Measurements from ENCODE around the gene PHACTR1. TPM values are rescaled to one million over a fixed set of nuclear protein-coding genes. Genes with fewer than 3 reads are reported as not detected.

The PHACTR1 gene
- total RNA-seq, 2 experiments from 2014 or later = 0.11 TPM; not detected in 1

DNA sequence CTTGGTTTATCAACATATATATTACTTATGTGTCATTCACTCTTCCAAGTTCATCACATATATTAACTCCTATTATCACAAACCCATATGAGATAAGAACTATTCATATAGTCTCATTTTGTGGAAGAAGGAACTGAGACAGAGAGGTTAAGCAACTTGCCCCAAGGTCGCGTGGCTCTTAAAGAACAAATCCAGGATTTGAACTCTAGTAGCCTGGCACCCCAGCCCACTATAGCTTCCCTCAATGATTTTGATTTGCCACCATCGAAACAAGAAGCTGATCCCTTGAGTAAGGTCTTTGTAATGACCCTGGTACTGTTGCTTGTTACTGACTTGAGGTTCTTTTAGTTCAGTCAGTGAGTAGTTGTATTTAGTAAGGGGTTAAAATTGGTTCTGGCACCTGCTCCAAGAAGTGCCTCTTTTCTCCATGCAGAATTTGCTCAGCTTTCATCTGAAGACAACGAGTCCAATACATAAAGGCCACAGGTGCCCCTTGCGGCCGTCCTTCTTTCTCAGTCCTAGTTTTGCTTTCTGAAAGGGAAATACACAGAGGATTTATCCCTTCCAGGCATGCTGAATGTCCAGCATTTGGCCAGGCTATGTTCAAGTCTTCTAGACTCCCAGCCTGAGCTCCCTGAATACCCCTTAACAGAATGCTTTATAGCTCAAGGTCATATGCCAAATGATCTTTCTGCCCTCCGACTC lies 358.7 kb downstream of the PHACTR1 start:
- DNase-seq (no peak), ATAC-seq (no peak)
- ChIA-PET CTCF (interaction anchor here (0.6 kb wide), 1 partner anchor 13 kb away, joined by 3 read pairs; no protein-coding TSS in a partner anchor), POLR2A (no interaction called here)
- Mint-ChIP-seq H3K27me3 (peaks cover 13% of the 10 kb centered on the region), H3K9me3 (no peaks in the 10 kb centered on the region), H3K27ac (no peak overlapping the region), H3K36me3 (ENCODE audit: low read depth) (no peaks in the 10 kb centered on the region), H3K4me3 (no peak overlapping the region), H3K4me1 (ENCODE audit: low read depth) (no peaks in the 10 kb centered on the region)
- intact Hi-C loops (cut with micrococcal nuclease) = no loop called here
- TF ChIP-seq, protein P1, sequence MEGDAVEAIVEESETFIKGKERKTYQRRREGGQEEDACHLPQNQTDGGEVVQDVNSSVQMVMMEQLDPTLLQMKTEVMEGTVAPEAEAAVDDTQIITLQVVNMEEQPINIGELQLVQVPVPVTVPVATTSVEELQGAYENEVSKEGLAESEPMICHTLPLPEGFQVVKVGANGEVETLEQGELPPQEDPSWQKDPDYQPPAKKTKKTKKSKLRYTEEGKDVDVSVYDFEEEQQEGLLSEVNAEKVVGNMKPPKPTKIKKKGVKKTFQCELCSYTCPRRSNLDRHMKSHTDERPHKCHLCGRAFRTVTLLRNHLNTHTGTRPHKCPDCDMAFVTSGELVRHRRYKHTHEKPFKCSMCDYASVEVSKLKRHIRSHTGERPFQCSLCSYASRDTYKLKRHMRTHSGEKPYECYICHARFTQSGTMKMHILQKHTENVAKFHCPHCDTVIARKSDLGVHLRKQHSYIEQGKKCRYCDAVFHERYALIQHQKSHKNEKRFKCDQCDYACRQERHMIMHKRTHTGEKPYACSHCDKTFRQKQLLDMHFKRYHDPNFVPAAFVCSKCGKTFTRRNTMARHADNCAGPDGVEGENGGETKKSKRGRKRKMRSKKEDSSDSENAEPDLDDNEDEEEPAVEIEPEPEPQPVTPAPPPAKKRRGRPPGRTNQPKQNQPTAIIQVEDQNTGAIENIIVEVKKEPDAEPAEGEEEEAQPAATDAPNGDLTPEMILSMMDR (IDR thresholded peaks at IDR 0.05) = no peak

DNA sequence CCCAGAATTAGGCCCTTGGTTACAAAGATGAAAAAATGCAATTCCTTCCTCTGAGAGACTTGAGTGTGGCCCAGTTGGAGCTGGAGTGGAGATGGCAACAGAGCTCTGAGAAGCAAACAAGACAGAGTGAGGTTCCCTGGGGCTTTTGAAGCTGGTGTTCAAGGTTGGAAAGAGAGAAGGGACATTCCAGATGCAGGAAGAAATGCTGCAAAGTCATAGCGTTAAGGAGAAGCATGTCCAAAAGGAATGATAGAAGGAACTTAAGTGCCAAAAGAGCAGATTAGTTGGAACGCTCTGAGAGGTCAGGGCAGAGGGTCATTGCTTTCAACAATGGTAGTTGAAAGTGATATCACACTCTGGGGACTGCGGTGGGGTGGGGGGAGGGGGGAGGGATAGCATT lies 360.0 kb downstream of the PHACTR1 start:
- TF ChIP-seq, protein P1 (IDR thresholded peaks at IDR 0.05) = no peak
- ATAC-seq = no peak
- no peak overlapping the region for H3K27ac Mint-ChIP-seq
- ChIA-PET CTCF (no interaction called here), POLR2A (interaction anchor here (0.8 kb wide), 1 partner anchor 15 kb away, joined by 3 read pairs; no protein-coding TSS in a partner anchor)
- intact Hi-C loops (cut with micrococcal nuclease) = no loop called here
- H3K4me1 Mint-ChIP-seq (ENCODE audit: low read depth) = no peaks in the 10 kb centered on the region
- no peaks in the 10 kb centered on the region for H3K9me3 Mint-ChIP-seq
- H3K4me3 Mint-ChIP-seq = no peak overlapping the region
- H3K27me3 Mint-ChIP-seq = peaks cover 16% of the 10 kb centered on the region
- no peak for DNase-seq
- H3K36me3 Mint-ChIP-seq (ENCODE audit: low read depth) = no peaks in the 10 kb centered on the region

DNA sequence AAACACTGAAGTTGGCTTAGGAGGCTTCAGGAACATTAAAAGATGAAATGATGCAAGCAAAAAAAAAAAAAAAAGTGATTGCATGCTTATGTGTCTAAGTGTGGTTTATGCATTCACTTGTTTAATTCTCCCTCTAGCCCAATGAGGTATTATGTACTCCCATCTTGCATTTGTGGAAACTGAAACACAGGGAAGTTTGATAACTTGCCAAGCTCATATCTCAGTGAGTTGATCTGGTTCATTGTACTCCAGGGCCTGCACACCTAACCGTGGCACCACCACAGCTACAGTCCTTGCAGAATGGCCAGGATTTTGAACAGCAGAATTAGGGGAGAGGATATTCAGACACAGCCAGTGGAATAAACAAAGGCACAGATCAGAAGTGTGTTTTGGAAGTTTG lies 360.6 kb downstream of the PHACTR1 start:
- TF ChIP-seq, protein P1 (IDR thresholded peaks at IDR 0.05) = no peak
- DNase-seq = no peak
- no peak for ATAC-seq
- POLR2A ChIA-PET = interaction anchor here (0.8 kb wide), 1 partner anchor 15 kb away, joined by 3 read pairs; no protein-coding TSS in a partner anchor
- Mint-ChIP-seq H3K9me3 (no peaks in the 10 kb centered on the region), H3K4me3 (no peak overlapping the region), H3K27ac (no peak overlapping the region), H3K36me3 (ENCODE audit: low read depth) (no peaks in the 10 kb centered on the region), H3K27me3 (peaks cover 18% of the 10 kb centered on the region), H3K4me1 (ENCODE audit: low read depth) (no peaks in the 10 kb centered on the region)
- intact Hi-C loops (cut with micrococcal nuclease) = no loop called here
- CTCF ChIA-PET = no interaction called here

GRCh38 chr6:13079096-13079723 lies 362.6 kb downstream of the PHACTR1 start:
- intact Hi-C loops (cut with micrococcal nuclease) = no loop called here
- H3K27me3 Mint-ChIP-seq = peaks cover 16% of the 10 kb centered on the region
- H3K4me3 Mint-ChIP-seq = no peak overlapping the region
- ChIA-PET CTCF (no interaction called here), POLR2A (no interaction called here)
- no peaks in the 10 kb centered on the region for H3K4me1 Mint-ChIP-seq (ENCODE audit: low read depth)
- H3K36me3 Mint-ChIP-seq (ENCODE audit: low read depth) = no peaks in the 10 kb centered on the region
- TF ChIP-seq, protein P1 (IDR thresholded peaks at IDR 0.05) = no peak
- ATAC-seq (no peak), DNase-seq (no peak)
- H3K9me3 Mint-ChIP-seq = no peaks in the 10 kb centered on the region
- no peak overlapping the region for H3K27ac Mint-ChIP-seq

DNA sequence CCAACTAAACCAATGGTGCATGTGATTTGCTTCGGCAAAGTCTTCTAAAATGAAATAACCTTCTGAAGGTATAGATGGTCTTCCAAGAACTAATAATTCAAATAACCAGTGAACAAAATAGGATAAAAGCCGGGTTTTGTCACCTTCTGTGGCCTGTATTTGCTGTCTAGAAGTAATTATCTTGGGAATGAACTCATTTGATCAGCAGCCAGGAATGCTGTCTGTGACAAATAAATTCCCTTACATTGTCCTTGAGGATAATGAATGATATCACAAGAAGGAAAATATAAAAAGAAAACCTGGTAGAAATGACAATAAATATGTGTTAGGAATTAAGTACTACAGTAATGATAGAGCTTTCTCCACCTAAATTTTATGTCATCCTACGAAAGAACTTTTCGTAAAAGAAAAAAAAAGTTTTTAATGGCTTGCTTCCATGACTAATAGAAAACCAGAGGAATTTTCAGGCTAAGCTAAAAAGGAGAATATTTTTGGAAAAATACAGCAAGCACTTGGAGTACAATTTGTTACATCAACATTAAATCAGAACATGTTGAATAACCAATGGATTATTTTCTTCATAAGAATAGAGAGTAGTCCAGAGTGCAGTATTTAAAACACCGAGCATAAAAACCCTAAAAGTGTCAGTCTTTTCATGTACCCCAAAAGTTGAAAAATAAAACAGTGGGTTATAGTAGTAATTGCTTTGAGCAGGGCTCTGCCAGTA lies 364.1 kb downstream of the PHACTR1 start:
- Mint-ChIP-seq H3K4me1 (ENCODE audit: low read depth) (no peaks in the 10 kb centered on the region), H3K9me3 (no peaks in the 10 kb centered on the region), H3K27me3 (peaks cover 16% of the 10 kb centered on the region), H3K36me3 (ENCODE audit: low read depth) (no peaks in the 10 kb centered on the region), H3K4me3 (no peak overlapping the region), H3K27ac (no peak overlapping the region)
- intact Hi-C loops (cut with micrococcal nuclease) = no loop called here
- no peak for ATAC-seq
- ChIA-PET POLR2A (no interaction called here), CTCF (no interaction called here)
- DNase-seq = no peak
- TF ChIP-seq, protein P1 (IDR thresholded peaks at IDR 0.05) = no peak
